HepG2 (cell line): ENCODE results near the gene UHMK1. TPM values are rescaled to one million over a fixed set of nuclear protein-coding genes. Genes with fewer than 3 reads are reported as not detected.

ENCODE experiments used
- CREM ChIP-seq, 2 experiments: sonication (generic) in 1 of 2; formaldehyde crosslinking in 1 of 2; IDR thresholded peaks; 2 replicates each; pipeline versions ENCODE4 v1.4.0 to v1.6.1; 2016 to 2020; ENCODE audit warnings: antibody characterized with exemption in 1 of 2, mild to moderate bottlenecking in 1 of 2, missing genetic modification reagents in 1 of 2
- EED ChIP-seq: sonication (generic); formaldehyde crosslinking; IDR thresholded peaks from 2 replicates; pipeline ENCODE4 v1.5.0; 2020; ENCODE audit warnings: mild to moderate bottlenecking, missing genetic modification reagents
- HNRNPLL ChIP-seq: fragments of 200-400 bp; formaldehyde crosslinking; IDR thresholded peaks from 2 replicates; pipeline ENCODE4 v1.6.1; 2017; ENCODE audit warnings: mild to moderate bottlenecking, low read depth, low read length; ENCODE audit not compliant: poor library complexity, severe bottlenecking
- KLF12 ChIP-seq: sonication (generic); formaldehyde crosslinking; IDR thresholded peaks from 2 replicates; pipeline ENCODE4 v1.4.0; 2020; ENCODE audit warnings: missing genetic modification reagents, borderline replicate concordance
- KMT2A ChIP-seq: sonication (generic); formaldehyde crosslinking; IDR thresholded peaks from 2 replicates; pipeline ENCODE4 v1.4.0; 2020; ENCODE audit warnings: missing genetic modification reagents
- MYC ChIP-seq: sonication (generic); formaldehyde crosslinking; IDR thresholded peaks from 2 replicates; pipeline ENCODE4 v1.9.0; 2021; ENCODE audit warnings: missing genetic modification reagents, borderline replicate concordance
- NCOA1 ChIP-seq: sonication (generic); formaldehyde crosslinking; IDR thresholded peaks from 2 replicates; pipeline ENCODE4 v1.9.0; 2021; ENCODE audit warnings: missing genetic modification reagents
- PAX8 ChIP-seq: sonication (generic); formaldehyde crosslinking; IDR thresholded peaks from 2 replicates; pipeline ENCODE4 v1.8.0; 2022; ENCODE audit warnings: mild to moderate bottlenecking, missing genetic modification reagents, borderline replicate concordance
- SCMH1 ChIP-seq: sonication (generic); formaldehyde crosslinking; IDR thresholded peaks from 2 replicates; pipeline ENCODE4 v1.9.0; 2021; ENCODE audit warnings: missing genetic modification reagents, mild to moderate bottlenecking, borderline replicate concordance
- SIX1 ChIP-seq: sonication (generic); formaldehyde crosslinking; IDR thresholded peaks from 2 replicates; pipeline ENCODE4 v1.4.0; 2020; ENCODE audit warnings: missing genetic modification reagents, borderline replicate concordance
- SP140L ChIP-seq: sonication (generic); formaldehyde crosslinking; IDR thresholded peaks from 2 replicates; pipeline ENCODE4 v1.4.0; 2020; ENCODE audit warnings: missing genetic modification reagents, borderline replicate concordance
- ZNF224 ChIP-seq: sonication (generic); formaldehyde crosslinking; IDR thresholded peaks from 2 replicates; pipeline ENCODE4 v1.5.0; 2020; ENCODE audit warnings: mild to moderate bottlenecking, missing genetic modification reagents
- ZNF234 ChIP-seq: sonication (generic); formaldehyde crosslinking; conservative IDR thresholded peaks from 2 replicates; pipeline ENCODE4 v1.5.1; 2020; ENCODE audit warnings: mild to moderate bottlenecking, missing genetic modification reagents
- ZNF652 ChIP-seq: IDR thresholded peaks from 2 replicates; pipeline ENCODE4 v1.6.1; 2016; ENCODE audit warnings: low read depth, borderline replicate concordance
- ZNF776 ChIP-seq: sonication (generic); formaldehyde crosslinking; IDR thresholded peaks from 2 replicates; pipeline ENCODE4 v1.4.0; 2020; ENCODE audit warnings: mild to moderate bottlenecking, missing genetic modification reagents
- polyA plus RNA-seq, 8 experiments: library from polyadenylated mRNA; depleted of rRNA in 3 of 8; stranded (reverse) in 7 of 8; unstranded in 1 of 8; fragments of >200 nt; fragmentation: Illumina TruSeq in 4 of 8; extraction: Trizol in 4 of 8; gene quantifications; 2 replicates each; pipeline versions ENCODE4 v1.2.1 to v1.2.3, GENCODE V29; 2011 to 2016; ENCODE audit warnings: low read depth in 4 of 8, missing spikeins in 1 of 8, mixed read lengths in 1 of 8; ENCODE audit not compliant: insufficient read depth in 1 of 8
- total RNA-seq, 5 experiments: library from RNA; depleted of rRNA; stranded (reverse); fragments of >200 nt; fragmentation: Illumina TruSeq; extraction: Trizol; gene quantifications; 2 replicates each; pipeline ENCODE4 v1.2.3, GENCODE V29; 2016; ENCODE audit warnings: low read depth in 1 of 5
- TF ChIP-seq, protein P1 (sequence below): sonication (generic); formaldehyde crosslinking; IDR thresholded peaks from 2 replicates; pipeline ENCODE4 v1.4.0; 2020; ENCODE audit warnings: mild to moderate bottlenecking, missing genetic modification reagents
- TF ChIP-seq, protein P2 (sequence below): sonication (generic); formaldehyde crosslinking; IDR thresholded peaks from 2 replicates; pipeline ENCODE4 v1.4.0; 2020; ENCODE audit warnings: missing genetic modification reagents, borderline replicate concordance
- TF ChIP-seq, protein P3 (sequence below): sonication (generic); formaldehyde crosslinking; IDR thresholded peaks from 2 replicates; pipeline ENCODE4 v1.5.0; 2020; ENCODE audit warnings: missing genetic modification reagents
- TF ChIP-seq, protein P4 (sequence below): IDR thresholded peaks from 2 replicates; pipeline ENCODE4 v1.6.1; 2016; ENCODE audit warnings: low read depth
- TF ChIP-seq, protein P5 (sequence below): sonication (generic); formaldehyde crosslinking; IDR thresholded peaks from 2 replicates; pipeline ENCODE4 v1.5.0; 2020; ENCODE audit warnings: mild to moderate bottlenecking, missing genetic modification reagents

UHMK1 gene
- total and polyA plus RNA-seq, 2 of the 13 experiments (the other 11 are each of a cell fraction or from before 2014, with no cell fraction given), result 12.9 to 20.0 TPM

DNA sequence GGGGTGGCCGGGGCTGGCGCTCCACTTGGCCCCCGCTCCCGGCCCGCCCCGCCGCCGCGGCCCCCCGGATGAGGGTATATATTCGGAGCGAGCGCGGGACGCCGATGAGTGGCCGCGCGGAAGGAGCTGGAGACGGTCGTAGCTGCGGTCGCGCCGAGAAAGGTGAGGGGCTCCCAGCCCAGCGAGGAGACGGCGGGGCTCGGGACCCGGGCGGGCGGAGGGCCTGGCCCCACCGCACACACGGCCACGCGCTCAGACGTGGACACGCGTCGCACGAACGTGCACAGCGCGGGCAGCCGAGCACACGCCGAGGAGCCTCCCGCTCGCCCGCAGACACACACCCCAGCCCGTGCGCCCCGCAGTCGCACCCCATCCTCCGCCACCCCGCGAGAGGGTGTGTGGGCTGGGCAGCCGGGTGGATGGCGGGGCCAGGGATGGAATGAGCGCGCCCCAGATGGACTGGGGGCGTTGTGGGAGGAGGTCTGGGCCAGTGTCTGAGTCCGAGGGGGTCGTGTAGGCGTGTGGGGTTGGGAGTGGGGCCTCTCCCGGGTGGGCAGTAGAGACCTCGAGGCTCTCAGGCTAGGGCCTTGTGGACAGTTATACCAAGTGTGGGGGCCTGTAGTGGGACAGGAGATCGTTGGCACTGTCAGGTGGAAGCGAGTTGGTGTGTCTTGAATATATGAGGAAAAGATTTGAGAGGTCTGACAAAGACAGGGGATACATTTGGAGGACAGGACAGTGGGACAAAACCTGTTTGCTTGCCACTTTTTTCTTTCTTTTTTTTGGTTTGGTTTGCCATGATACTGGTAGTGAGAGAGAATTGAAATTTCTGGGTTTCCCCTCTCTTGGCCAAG is 64.2 kb downstream of the UHMK1 start, which contains the start of gene UAP1 (continued):
- TF ChIP-seq ZNF224 (no peak), ZNF776 (CRISPR knock-in tag) (peak; percentile 61), EED (CRISPR knock-in tag) (no peak), KMT2A (no peak; the same call in 1 of the 2 replicates), SCMH1 (no peak), HNRNPLL (peak; percentile 1), CREM (IDR thresholded peaks at IDR 0.05) (no peak), CREM (CRISPR knock-in tag; IDR thresholded peaks at IDR 0.05) (no peak), KLF12 (CRISPR knock-in tag) (peak; percentile 80; the same call in 1 of the 2 replicates), SIX1 (CRISPR knock-in tag) (no peak; the same call in 1 of the 2 replicates), SP140L (no peak), NCOA1 (no peak), MYC (CRISPR knock-in tag) (peak; percentile 68), ZNF234 (CRISPR knock-in tag) (no peak), ZNF652 (CRISPR knock-in tag) (no peak), PAX8 (CRISPR knock-in tag) (no peak; the same call in 1 of the 2 replicates)
- TF ChIP-seq, protein P1, sequence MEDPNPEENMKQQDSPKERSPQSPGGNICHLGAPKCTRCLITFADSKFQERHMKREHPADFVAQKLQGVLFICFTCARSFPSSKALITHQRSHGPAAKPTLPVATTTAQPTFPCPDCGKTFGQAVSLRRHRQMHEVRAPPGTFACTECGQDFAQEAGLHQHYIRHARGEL (CRISPR knock-in tag), result 0 out of 2 replicates have a peak, but pooled peaks have one; percentile 87
- TF ChIP-seq, protein P2, sequence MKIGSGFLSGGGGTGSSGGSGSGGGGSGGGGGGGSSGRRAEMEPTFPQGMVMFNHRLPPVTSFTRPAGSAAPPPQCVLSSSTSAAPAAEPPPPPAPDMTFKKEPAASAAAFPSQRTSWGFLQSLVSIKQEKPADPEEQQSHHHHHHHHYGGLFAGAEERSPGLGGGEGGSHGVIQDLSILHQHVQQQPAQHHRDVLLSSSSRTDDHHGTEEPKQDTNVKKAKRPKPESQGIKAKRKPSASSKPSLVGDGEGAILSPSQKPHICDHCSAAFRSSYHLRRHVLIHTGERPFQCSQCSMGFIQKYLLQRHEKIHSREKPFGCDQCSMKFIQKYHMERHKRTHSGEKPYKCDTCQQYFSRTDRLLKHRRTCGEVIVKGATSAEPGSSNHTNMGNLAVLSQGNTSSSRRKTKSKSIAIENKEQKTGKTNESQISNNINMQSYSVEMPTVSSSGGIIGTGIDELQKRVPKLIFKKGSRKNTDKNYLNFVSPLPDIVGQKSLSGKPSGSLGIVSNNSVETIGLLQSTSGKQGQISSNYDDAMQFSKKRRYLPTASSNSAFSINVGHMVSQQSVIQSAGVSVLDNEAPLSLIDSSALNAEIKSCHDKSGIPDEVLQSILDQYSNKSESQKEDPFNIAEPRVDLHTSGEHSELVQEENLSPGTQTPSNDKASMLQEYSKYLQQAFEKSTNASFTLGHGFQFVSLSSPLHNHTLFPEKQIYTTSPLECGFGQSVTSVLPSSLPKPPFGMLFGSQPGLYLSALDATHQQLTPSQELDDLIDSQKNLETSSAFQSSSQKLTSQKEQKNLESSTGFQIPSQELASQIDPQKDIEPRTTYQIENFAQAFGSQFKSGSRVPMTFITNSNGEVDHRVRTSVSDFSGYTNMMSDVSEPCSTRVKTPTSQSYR, result no peak
- TF ChIP-seq, protein P3, sequence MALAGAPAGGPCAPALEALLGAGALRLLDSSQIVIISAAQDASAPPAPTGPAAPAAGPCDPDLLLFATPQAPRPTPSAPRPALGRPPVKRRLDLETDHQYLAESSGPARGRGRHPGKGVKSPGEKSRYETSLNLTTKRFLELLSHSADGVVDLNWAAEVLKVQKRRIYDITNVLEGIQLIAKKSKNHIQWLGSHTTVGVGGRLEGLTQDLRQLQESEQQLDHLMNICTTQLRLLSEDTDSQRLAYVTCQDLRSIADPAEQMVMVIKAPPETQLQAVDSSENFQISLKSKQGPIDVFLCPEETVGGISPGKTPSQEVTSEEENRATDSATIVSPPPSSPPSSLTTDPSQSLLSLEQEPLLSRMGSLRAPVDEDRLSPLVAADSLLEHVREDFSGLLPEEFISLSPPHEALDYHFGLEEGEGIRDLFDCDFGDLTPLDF, result 0 out of 2 replicates have a peak, but pooled peaks have one; percentile 46
- TF ChIP-seq, protein P4, sequence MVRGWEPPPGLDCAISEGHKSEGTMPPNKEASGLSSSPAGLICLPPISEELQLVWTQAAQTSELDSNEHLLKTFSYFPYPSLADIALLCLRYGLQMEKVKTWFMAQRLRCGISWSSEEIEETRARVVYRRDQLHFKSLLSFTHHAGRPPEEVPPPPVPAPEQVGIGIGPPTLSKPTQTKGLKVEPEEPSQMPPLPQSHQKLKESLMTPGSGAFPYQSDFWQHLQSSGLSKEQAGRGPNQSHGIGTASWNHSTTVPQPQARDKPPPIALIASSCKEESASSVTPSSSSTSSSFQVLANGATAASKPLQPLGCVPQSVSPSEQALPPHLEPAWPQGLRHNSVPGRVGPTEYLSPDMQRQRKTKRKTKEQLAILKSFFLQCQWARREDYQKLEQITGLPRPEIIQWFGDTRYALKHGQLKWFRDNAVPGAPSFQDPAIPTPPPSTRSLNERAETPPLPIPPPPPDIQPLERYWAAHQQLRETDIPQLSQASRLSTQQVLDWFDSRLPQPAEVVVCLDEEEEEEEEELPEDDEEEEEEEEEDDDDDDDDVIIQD (CRISPR knock-in tag), result no peak
- TF ChIP-seq, protein P5, sequence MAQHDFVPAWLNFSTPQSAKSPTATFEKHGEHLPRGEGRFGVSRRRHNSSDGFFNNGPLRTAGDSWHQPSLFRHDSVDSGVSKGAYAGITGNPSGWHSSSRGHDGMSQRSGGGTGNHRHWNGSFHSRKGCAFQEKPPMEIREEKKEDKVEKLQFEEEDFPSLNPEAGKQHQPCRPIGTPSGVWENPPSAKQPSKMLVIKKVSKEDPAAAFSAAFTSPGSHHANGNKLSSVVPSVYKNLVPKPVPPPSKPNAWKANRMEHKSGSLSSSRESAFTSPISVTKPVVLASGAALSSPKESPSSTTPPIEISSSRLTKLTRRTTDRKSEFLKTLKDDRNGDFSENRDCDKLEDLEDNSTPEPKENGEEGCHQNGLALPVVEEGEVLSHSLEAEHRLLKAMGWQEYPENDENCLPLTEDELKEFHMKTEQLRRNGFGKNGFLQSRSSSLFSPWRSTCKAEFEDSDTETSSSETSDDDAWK (CRISPR knock-in tag), result no peak
